DMS79 (cell line): ENCODE measurements around the gene UBTF.
"Not testable (repeated sequence)": the region's sequence is repeated elsewhere in the genome, so short reads cannot be mapped to it uniquely, and the experiment has no call there.

ENCODE experiments used
- DNase-seq: peaks from one replicate; lab custom pipeline; 2025; lab: John Stamatoyannopoulos, UW

UBTF gene

DNA sequence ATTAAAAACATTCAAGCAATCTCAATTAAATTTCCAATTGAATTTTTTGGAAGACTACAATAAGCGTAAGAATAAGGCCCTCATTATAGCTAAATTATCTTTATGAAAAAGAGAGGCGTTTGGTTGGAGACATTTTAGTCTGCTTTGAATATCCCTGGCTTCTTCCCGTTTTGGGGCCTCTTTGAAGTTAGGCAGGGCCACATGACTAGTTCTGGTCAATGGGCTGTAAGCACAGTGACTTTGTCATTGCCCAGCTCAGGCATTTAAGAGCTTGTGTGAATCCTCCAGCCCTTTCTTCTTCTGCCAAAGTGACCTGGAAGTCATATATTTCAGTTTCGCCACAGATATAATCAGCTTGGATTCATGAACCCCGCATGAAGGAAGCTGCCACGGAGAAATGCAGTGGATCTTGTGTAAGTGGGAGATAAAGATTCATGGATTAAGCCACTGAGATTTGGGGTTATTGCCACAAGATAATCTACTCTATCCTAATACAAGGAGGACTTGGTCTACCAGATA lies 21.7 kb upstream of the UBTF start:
- DNase-seq: no peak

DNA sequence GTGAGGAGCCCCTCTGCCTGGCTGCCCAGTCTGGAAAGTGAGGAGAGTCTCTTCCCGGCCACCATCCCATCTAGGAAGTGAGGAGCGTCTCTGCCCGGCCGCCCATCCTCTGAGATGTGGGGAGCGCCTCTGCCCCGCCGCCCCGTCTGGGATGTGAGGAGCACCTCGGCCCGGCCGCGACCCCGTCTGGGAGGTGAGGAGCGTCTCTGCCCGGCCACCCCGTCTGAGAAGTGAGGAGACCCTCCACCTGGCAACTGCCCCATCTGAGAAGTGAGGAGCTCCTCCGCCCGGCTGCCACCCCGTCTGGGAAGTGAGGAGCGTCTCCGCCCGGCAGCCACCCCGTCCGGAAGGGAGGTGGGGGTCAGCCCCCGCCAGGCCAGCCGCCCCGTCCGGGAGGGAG lies 18.4 kb upstream of the UBTF start:
- not testable (repeated sequence) for DNase-seq

- DNase-seq: no peak
Observed at GRCh38 chr17:44236444-44236991, 17.0 kb upstream of the UBTF start.

DNA sequence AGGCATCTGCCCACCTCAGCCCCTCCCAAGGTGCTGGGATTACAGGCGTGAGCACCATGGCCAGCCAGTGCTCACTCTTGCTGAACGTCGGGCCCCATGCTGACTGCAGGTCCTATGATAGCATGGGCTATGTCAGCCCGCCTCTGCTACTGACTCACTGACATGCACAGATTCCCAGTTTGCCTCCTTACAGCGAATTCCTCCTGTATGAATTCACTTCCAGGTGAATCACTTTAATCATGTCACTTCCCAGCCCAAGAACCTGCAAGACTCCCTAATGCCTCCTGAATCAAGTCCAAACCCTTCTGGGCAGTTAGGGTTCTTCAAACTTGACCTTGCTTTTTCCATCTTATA lies 16.1 kb upstream of the UBTF start:
- no peak for DNase-seq

GRCh38 chr17:44233582-44233981 lies 14.1 kb upstream of the UBTF start:
- no peak for DNase-seq

GRCh38 chr17:44232061-44232460 lies 12.6 kb upstream of the UBTF start:
- DNase-seq: no peak

DNA sequence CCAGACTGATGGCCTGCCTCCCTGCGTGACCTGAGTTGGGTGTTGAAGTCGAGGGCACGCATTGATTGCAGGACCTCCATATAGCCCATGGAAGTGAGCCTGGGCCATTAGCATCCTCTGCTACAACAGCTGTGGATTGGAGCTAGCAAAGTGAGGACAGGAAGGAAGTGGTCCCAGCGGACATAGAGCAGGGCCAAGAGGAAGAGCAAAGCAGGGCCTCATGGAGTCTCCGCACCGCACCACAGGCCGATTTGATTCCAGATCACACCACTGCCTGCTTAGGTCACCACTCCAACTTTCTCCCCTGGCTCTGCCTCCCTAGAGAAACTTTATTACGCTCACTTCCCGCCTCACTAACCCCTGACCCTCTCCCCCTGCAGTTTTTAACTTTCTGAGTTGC lies 10.7 kb upstream of the UBTF start:
- DNase-seq: no peak

- no peak for DNase-seq
Observed at GRCh38 chr17:44229090-44229489, 9.6 kb upstream of the UBTF start.

GRCh38 chr17:44223541-44224071 lies 4.1 kb upstream of the UBTF start:
- no peak for DNase-seq

DNA sequence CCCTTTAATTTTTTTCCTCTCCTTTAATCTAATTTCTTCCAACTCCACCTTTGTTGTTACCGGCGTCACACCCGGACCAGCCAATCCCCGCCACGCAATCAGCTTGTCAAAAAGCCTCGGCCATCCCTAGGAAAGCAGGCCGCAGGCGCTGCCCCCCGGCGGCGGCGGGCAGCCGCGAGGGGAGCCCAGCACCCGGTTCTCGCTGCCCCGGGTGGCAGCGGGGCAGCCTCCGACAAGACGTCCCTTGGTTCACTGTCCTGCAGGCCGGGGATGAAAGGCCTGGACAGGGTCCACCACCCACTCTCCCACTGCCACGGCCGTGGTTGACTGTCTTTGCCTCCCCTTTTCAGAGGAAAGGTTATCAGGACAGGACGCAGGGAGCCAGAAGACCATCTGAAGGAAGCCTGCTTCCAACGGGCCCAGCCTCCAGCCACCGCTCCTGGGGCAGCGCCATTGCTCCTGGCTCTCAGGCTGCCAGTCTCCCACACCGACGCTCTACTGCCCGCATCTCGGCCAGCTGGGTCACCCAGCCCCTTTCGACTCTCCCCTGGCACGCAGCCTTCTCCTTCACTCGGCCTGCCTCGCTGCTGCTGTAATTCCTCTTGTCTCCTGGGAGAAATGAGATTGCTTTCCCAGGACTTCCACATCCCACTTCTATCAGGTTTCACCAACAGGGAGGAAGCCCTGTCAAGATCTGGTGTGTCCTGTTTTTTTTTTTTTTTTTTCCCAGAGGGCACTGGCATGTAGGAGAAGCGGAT lies 2.8 kb upstream of the UBTF start:
- DNase-seq: peak; percentile 57

- no peak for DNase-seq
Observed at GRCh38 chr17:44221862-44222111, 2.3 kb upstream of the UBTF start.

GRCh38 chr17:44221084-44221861 lies 1.8 kb upstream of the UBTF start:
- DNase-seq: peak; percentile 69

DNA sequence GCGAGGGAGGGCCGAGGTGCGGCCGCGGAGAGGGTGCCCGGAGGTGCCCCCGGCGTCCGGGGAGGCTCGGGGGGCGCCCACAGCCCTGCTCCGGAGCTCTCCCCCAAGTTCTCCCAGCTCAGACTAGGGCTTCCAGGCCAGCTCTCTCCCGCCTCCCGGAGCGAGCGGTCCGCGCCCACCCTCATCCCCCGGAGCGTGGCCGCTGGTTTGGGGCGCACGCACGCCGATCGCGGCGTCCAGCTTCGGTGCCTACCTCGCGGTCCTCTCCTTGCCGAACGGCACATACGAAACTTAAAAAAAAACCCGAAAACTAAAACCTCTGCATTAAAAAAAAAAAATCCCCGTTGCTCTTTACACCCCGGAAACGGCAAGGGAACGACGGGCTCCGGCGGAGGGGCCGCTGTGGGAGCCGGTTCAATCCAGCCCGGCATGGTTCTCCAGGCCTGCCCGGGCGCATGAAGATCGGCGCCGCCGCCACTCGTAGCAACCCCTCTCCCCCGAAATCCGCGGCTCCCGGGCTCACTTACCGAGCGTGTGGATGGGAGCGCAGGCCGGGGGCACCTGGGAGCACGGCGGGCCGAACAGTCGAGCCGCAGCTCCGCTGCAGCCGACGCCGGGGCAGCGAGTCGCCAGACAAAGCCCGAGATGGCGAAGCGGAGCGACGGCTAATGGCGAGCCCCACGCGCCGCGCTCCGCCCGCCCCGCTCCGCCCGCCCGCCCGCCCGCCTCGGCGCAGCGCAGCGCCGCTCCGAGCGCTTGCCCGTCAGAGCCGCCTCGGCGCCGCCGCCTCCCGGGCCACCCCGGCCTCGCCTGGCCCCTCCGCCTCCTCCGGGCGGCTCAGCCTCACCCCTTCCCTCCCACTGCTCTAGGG lies 973 bp upstream of the UBTF start:
- no peak for DNase-seq

- DNase-seq: no peak
Observed at GRCh38 chr17:44219108-44219615, 313 bp downstream of the UBTF start.

- peak; percentile 70 for DNase-seq
Observed at GRCh38 chr17:44218344-44219107, 949 bp downstream of the UBTF start.

DNA sequence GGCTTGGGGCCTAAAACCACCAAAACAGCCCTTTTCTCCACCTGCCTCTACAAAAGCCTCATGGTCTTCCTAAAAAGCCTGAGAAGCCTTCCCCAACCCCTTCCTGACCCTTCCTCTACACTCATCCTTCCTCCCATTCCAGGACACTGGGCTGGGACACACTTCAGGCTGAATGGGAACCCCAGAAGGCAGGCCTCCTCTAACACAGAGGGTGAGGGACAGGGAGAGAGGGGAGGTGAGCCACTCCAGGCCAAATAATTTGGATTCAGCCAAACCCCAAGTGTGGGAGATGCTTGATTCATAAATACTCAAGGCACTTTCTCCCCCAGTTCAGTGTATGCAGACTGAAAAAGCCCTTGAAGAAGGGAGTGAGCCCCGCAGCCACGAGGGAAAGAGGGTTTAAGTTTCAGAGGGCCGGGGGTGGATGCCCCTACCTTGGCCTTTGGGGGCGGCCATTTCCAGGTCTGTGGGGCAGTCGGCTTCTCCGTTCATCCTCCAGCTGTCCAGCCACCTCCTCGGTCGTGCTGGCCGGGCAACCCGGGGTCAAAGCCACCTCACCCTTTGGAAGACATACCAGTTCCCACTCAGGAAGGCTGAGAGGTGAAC lies 1.6 kb downstream of the UBTF start:
- no peak for DNase-seq

GRCh38 chr17:44216694-44217093 lies 2.8 kb downstream of the UBTF start:
- DNase-seq: no peak

DNA sequence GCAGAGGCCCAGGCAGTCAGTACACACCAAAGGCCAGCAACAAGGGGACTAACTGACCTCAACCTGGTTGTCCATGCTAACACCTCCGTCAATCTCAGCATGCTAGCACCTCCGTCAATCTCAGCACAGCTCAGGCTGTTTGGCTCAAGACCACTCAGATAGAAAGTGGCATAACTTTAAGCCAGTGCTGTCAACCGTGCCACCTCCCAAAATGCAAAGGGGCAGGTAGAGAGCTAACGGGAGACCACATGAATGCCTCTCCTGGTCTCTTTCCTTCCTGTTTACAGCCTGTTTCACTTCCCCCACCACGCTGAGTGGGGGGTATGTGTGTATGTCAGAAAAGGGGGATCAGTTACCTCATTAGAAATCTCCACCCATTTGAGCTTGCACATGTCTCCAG lies 3.3 kb downstream of the UBTF start:
- no peak for DNase-seq

GRCh38 chr17:44214896-44215295 lies 4.6 kb downstream of the UBTF start:
- no peak for DNase-seq

DNA sequence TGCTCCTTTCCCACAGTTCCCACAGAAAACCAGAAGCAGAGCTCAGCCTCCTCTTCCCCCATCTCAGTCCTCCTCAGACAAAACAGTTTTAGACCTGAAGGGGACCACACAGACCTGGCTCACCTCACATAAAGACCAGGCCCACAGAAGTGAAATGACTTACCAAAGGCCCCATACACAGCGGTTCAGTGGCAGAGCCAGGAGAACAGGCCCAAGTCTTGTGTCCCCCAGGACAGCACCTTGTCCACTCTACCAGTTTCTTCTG lies 5.3 kb downstream of the UBTF start:
- DNase-seq: no peak
